ENCODE measurements around the gene CCAR1. TPM values are rescaled to one million over a fixed set of nuclear protein-coding genes. Genes with fewer than 3 reads are reported as not detected.
"Not testable (repeated sequence)": the region's sequence is repeated elsewhere in the genome, so short reads cannot be mapped to it uniquely, and the experiment has no call there.

The CCAR1 gene
- total RNA-seq, 1 experiment from 2014 or later: 53.1 TPM

DNA sequence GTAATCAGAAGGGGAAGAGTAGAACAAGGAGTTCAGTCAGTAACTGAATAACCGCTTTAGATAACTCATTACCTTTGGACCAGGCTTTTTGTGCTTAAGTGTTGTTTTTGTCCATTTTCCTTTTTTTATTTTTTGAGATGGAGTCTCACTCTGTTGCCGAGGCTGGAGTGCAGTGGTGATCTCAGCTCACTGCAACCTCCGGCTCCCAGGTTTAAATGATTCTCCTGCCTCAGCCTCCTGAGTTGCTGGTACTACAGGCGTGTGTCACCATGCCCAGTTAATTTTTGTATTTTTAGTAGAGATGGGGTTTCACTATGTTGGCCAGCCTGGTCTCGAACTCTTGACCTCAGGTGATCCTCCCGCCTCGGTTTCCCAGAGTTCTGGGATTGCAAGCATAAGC, 14.7 kb downstream of the CCAR1 start:
- not testable (repeated sequence) for H3K27me3 ChIP-seq (ENCODE audit: control insufficient read depth, insufficient read depth, low read length); DNase-seq; H3K4me3 ChIP-seq (ENCODE audit: insufficient read depth, low read depth, low read length)
- peaks cover 36% of the 10 kb centered on the region for H3K36me3 ChIP-seq (replicated peaks; ENCODE audit: control insufficient read depth, insufficient read depth, low read length)

- not testable (repeated sequence) for H3K4me3 ChIP-seq (ENCODE audit: insufficient read depth, low read depth, low read length); H3K27me3 ChIP-seq (ENCODE audit: control insufficient read depth, insufficient read depth, low read length)
- peaks cover 36% of the 10 kb centered on the region for H3K36me3 ChIP-seq (replicated peaks; ENCODE audit: control insufficient read depth, insufficient read depth, low read length)
Measured at GRCh38 chr10:68740676-68741075, 19.6 kb downstream of the CCAR1 start.

DNA sequence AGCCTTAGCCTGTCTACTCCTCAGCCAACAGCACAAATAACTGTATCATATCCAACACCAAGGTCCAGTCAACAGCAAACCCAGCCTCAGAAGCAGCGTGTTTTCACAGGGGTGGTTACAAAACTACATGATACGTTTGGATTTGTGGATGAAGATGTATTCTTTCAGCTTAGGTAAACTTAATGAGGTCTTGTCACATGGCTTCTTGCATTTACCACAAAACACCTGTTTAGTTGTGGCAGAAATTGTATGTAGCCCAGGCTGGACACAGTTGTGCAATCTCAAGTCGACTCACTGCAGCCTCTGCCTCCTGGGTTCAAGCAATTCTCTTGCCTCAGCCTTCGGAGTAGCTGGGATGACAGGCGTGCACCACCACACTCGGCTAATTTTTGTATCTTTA, 21.4 kb downstream of the CCAR1 start:
- Histone ChIP-seq H3K36me3 (replicated peaks; ENCODE audit: control insufficient read depth, insufficient read depth, low read length) (peaks cover 34% of the 10 kb centered on the region), H3K27me3 (ENCODE audit: control insufficient read depth, insufficient read depth, low read length) (no peaks in the 10 kb centered on the region), H3K4me3 (ENCODE audit: insufficient read depth, low read depth, low read length) (no peak overlapping the region)

More at GRCh38 chr10:68740676-68741075, 19.6 kb downstream of the CCAR1 start:
- DNase-seq: not testable (repeated sequence)

GRCh38 chr10:68752711-68753350, 31.8 kb downstream of the CCAR1 start:
- H3K27me3 ChIP-seq (ENCODE audit: control insufficient read depth, insufficient read depth, low read length): no peaks in the 10 kb centered on the region
- H3K36me3 ChIP-seq (replicated peaks; ENCODE audit: control insufficient read depth, insufficient read depth, low read length): peaks cover 56% of the 10 kb centered on the region
- no peak for DNase-seq
- H3K4me3 ChIP-seq (ENCODE audit: insufficient read depth, low read depth, low read length): no peak overlapping the region

More for the DNA sequence above, 21.4 kb downstream of the CCAR1 start:
- DNase-seq: no peak

- Histone ChIP-seq H3K4me3 (ENCODE audit: insufficient read depth, low read depth, low read length) (no peak overlapping the region), H3K36me3 (replicated peaks; ENCODE audit: control insufficient read depth, insufficient read depth, low read length) (peaks cover 57% of the 10 kb centered on the region), H3K27me3 (ENCODE audit: control insufficient read depth, insufficient read depth, low read length) (no peaks in the 10 kb centered on the region)
- no peak for DNase-seq
Measured at GRCh38 chr10:68756246-68756645, 35.2 kb downstream of the CCAR1 start.

DNA sequence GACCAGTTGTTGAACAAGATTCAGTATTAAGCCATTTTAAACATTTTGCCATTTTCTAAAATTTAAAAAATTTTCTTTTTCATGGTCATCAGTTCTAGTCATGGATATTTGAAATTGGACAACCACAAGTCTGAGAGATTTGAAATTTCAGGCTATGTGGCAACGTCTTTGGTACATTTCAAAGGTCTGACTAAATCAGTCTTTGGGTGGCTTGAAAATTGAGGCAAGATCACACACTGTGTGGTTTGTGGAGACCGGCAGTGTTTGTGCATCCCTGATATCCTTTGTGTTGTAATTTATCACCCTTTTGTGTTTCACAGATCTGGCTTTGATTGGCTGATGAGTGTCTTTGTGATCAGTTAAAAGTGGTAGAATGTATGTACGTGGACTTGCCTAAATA, 35.7 kb downstream of the CCAR1 start:
- Histone ChIP-seq H3K4me3 (ENCODE audit: insufficient read depth, low read depth, low read length) (no peak overlapping the region), H3K27me3 (ENCODE audit: control insufficient read depth, insufficient read depth, low read length) (no peaks in the 10 kb centered on the region), H3K36me3 (replicated peaks; ENCODE audit: control insufficient read depth, insufficient read depth, low read length) (peaks cover 56% of the 10 kb centered on the region)
- DNase-seq: no peak

DNA sequence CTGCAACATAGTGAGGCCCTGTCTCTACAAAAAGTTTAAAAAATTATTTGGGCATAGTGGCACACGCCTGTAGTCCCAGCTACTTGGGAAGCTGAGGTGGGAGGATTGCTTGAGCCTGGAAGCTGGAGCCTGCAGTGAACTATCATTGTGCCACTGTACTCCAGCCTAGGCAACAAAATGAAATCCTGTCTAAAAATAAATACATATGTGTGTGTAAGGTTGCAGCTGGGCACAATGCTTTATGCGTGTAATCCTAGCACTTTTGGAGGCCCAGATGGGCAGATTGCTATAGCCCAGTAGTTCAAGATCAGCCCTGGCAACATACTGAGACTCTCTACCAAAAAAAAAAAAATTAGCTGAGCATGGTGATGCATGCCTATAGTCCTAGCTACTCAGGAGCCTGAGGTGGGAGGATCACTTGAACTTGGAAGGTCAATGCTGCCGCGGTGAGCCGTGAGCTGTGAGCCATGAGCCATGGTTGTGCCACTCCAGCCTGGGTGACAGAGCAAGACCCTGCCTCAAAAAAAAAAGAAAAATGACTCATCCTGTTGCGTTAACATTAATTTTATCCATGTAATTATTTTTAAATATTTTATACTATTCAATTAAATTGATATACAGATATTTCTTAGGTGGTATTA, 38.3 kb downstream of the CCAR1 start:
- Histone ChIP-seq H3K27me3 (ENCODE audit: control insufficient read depth, insufficient read depth, low read length) (no peaks in the 10 kb centered on the region), H3K36me3 (replicated peaks; ENCODE audit: control insufficient read depth, insufficient read depth, low read length) (peaks cover 42% of the 10 kb centered on the region), H3K4me3 (ENCODE audit: insufficient read depth, low read depth, low read length) (no peak overlapping the region)
- DNase-seq: no peak

DNA sequence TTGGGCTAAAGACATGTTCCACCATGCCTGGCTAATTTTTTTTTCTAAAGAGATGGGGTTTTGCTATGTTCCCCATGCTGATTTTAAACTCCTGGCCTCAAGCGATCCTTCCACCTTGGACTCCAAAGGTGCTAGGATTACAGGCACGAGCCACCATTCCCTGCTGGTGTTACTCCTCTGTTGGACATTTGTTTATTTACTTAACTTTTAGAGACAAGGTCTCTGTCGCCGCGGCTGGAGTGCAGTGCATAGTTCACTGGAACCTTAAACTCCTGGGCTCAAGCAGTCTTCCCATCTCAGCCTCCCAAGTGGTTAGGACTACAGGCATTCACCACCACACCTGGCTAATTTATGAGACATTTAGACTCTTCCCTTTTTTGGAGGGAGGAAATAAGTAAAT, 38.9 kb downstream of the CCAR1 start:
- Histone ChIP-seq H3K27me3 (ENCODE audit: control insufficient read depth, insufficient read depth, low read length) (no peaks in the 10 kb centered on the region), H3K36me3 (replicated peaks; ENCODE audit: control insufficient read depth, insufficient read depth, low read length) (peaks cover 41% of the 10 kb centered on the region), H3K4me3 (ENCODE audit: insufficient read depth, low read depth, low read length) (no peak overlapping the region)
- DNase-seq: no peak

- DNase-seq; H3K27me3 ChIP-seq (ENCODE audit: control insufficient read depth, insufficient read depth, low read length): not testable (repeated sequence)
- peaks cover 29% of the 10 kb centered on the region for H3K36me3 ChIP-seq (replicated peaks; ENCODE audit: control insufficient read depth, insufficient read depth, low read length)
Measured at GRCh38 chr10:68767407-68767806, 46.4 kb downstream of the CCAR1 start.

DNA sequence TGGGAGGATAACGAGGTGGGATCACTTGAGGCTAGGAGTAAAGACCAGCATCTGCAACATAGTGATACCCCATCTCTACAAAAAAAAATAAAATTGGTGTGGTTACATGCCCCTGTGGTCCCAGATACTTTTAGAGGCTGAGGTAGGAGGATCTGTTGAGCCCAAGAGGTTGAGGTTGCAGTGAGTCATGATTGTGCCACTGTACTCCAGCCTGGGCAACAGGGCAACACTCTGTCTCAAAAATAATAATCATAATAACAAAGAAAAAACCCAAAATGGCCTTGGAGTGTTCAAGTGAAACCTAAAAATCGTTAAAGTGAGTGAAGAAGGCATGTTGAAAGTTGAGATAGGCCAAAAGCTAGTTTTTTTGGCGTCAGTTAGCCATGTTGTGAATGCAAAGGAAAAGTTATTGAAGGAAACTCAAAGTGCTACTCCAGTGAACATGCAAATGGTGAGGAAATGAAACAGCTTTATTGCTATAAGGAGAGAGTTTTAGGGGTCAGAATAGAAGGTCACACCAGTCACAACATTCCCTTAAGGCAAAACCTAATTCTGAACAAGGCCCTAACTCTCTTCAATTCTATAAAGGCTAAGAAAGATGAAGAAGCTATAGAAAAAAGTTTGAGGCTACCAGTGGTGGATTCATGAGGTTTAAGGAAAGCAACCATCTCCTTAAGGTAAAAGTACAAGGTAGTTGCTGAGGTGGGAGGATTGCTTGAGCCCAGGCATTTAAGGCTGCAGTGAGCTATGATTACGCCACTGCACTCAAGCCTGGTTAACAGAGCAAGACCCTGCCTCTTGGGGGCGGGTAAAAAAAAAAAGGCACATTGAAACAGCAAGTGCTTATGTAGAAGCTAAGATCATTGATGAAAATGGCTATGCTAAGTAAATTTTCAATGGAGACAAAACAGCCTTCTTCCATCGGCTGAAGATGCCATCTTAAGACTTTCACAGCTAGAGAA, 60.9 kb downstream of the CCAR1 start:
- Histone ChIP-seq H3K36me3 (replicated peaks; ENCODE audit: control insufficient read depth, insufficient read depth, low read length) (peaks cover 11% of the 10 kb centered on the region), H3K4me3 (ENCODE audit: insufficient read depth, low read depth, low read length) (no peak overlapping the region), H3K27me3 (ENCODE audit: control insufficient read depth, insufficient read depth, low read length) (no peaks in the 10 kb centered on the region)
- DNase-seq: no peak

More at GRCh38 chr10:68767407-68767806, 46.4 kb downstream of the CCAR1 start:
- not testable (repeated sequence) for H3K4me3 ChIP-seq (ENCODE audit: insufficient read depth, low read depth, low read length)

DNA sequence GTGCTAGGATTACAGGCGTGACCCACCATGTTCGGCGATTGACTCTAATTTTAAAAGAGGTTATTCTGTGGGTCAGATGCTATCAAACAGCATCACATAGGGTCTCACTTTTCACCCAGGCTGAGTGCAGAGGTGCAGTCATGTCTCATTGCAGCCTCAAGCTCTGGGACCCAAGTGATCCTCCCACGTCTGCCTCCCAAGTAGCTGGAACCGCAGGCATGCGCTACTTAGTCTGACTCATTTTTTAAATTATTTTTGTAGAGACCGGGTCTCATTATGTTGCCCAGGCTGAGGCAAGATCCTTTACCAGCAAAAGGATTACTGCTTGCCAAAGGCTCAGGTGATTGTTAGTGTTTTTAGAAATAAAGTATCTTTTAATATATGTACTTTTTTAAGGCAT, 63.4 kb downstream of the CCAR1 start:
- DNase-seq: no peak
- Histone ChIP-seq H3K4me3 (ENCODE audit: insufficient read depth, low read depth, low read length) (no peak overlapping the region), H3K27me3 (ENCODE audit: control insufficient read depth, insufficient read depth, low read length) (no peaks in the 10 kb centered on the region), H3K36me3 (replicated peaks; ENCODE audit: control insufficient read depth, insufficient read depth, low read length) (peaks cover 18% of the 10 kb centered on the region)

DNA sequence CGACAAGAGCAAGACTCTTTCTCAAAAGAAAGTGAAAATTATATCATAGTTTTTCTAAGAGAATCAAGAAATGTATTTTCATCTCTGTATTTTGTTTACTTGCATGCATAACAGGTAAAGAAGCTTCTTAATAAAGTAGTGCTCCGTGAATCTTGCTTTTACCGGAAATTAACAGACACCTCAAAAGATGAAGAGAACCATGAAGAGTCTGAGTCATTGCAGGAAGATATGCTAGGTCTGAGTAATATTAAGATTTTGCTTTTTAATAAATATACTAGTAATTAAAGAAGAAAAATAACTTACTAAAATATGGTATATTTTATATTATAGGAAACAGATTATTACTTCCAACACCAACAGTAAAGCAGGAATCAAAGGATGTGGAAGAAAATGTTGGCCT, 66.8 kb downstream of the CCAR1 start:
- H3K27me3 ChIP-seq (ENCODE audit: control insufficient read depth, insufficient read depth, low read length): no peaks in the 10 kb centered on the region
- DNase-seq: no peak
- no peak overlapping the region for H3K4me3 ChIP-seq (ENCODE audit: insufficient read depth, low read depth, low read length)
- H3K36me3 ChIP-seq (replicated peaks; ENCODE audit: control insufficient read depth, insufficient read depth, low read length): peaks cover 30% of the 10 kb centered on the region

- no peak overlapping the region for H3K4me3 ChIP-seq (ENCODE audit: insufficient read depth, low read depth, low read length)
- H3K36me3 ChIP-seq (replicated peaks; ENCODE audit: control insufficient read depth, insufficient read depth, low read length): peaks cover 26% of the 10 kb centered on the region
- DNase-seq: no peak
- H3K27me3 ChIP-seq (ENCODE audit: control insufficient read depth, insufficient read depth, low read length): no peaks in the 10 kb centered on the region
Measured at GRCh38 chr10:68790476-68790875, 69.4 kb downstream of the CCAR1 start.

DNA sequence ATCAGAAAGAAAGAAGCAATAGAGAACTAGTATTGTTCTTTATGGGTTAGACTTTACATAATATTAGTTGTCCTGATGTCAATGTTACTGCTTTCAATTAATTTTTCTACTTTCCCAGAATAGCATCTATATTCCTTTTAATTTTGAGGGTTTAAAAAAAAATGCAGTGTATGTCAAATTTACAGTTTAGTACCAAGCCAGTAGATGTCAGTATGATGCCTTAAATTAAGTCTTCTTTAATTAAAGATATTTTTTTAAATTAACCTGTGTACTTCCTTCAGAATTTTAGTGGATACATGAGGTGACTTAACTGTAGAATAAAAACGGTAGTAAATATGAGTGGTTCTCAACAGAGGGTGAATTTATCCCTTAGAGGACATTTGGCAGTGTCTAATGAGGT, 71.1 kb downstream of the CCAR1 start:
- H3K27me3 ChIP-seq (ENCODE audit: control insufficient read depth, insufficient read depth, low read length): no peaks in the 10 kb centered on the region
- H3K4me3 ChIP-seq (ENCODE audit: insufficient read depth, low read depth, low read length): no peak overlapping the region
- no peak for DNase-seq
- H3K36me3 ChIP-seq (replicated peaks; ENCODE audit: control insufficient read depth, insufficient read depth, low read length): peaks cover 19% of the 10 kb centered on the region
